HG03439 (cell line): ENCODE data around the gene TP53TG5.
"Not testable (repeated sequence)": the region's sequence is repeated elsewhere in the genome, so short reads cannot be mapped to it uniquely, and the experiment has no call there.

Source experiments
- ATAC-seq: cut with Tn5 transposase; IDR thresholded peaks from one replicate; pipeline ENCODE4 v1.9.1; 2021; ENCODE audit warnings: mild to moderate bottlenecking, moderate library complexity; ENCODE audit not compliant: unreplicated experiment

Gene TP53TG5

DNA sequence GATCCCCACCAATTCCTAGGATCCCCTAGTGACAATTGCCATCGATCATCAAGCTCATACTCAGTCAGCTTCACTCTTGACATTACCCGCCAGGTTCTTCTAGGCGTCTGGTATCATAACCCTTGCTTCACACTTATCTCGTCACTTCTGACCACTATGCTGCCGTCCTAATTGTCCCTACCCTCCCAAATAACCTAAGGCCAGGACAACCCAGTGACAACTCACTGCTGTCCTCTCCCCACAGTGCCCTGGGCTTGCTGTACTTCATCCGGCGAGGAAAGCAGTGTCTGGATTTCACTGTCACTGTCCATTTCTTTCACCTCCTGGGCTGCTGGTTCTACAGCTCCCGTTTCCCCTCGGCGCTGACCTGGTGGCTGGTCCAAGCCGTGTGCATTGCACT is 11.5 kb downstream of the TP53TG5 start:
- ATAC-seq, result no peak

DNA sequence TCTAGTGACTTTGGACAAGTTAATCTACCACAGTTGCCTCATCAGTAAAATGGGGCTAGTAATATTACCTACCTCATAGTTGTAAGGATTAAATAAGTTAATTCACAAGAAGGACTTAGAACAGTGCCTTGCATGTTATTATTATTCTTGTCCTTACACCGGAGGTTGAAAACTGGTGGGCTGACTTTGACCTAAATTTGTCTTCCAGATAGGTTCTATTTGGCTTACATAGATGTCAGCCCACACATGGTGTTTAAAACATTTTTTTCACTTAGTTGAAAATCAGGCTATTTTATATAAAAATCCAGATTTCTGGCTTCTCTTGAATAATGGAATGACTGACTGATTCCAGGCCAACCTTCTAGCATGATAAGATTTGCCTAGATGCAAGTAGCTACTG is 11.9 kb downstream of the TP53TG5 start:
- ATAC-seq, result no peak

- no peak for ATAC-seq
Measured at GRCh38 chr20:45365444-45365970, 12.6 kb downstream of the TP53TG5 start.

- no peak for ATAC-seq
Measured at GRCh38 chr20:45363611-45364492, 14.3 kb downstream of the TP53TG5 start.

DNA sequence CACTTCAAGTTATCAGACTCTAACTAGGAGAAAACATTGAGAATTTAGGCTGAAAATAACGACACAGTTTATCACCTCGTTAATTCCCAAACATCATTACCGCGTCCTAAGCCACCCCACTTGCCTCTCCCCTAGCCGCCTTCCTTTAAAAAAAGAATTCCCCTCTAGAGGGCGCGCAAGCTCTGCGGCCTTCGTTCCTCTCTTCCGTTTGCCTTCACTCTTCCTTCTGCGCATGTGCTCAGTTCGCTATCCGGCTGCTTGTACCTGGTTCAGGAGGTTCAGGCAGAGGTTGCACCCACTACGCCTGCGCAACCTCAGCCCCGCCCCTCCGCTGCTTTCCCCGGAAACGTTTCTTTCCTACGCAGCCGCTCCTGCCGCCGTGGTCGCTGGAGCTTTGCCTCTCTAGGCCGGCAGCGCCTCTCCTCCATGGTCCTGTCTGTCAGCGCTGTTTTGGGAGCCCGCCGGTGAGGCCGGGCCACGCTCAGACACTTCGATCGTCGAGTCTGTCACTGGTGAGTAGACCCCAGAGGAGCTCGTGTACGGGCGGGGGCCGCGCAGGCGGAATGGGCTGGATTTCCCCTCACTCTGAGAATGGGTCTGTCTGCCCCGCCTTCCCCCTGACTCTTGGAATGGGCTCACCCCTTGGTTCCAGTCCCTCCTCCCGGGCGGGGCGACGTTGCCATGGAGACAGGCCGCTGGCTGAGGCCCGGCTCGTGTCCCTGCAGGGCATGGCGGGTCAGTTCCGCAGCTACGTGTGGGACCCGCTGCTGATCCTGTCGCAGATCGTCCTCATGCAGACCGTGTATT is 15.1 kb downstream of the TP53TG5 start, which contains the start of gene SYS1:
SYS1 (plus strand) TSS at position 353 of the 807 bp plus-strand sequence; CDS start at position 729, 376 bp downstream.
- ATAC-seq, result peak; percentile 83

GRCh38 chr20:45361793-45362192 is 16.3 kb downstream of the TP53TG5 start:
- no peak for ATAC-seq

DNA sequence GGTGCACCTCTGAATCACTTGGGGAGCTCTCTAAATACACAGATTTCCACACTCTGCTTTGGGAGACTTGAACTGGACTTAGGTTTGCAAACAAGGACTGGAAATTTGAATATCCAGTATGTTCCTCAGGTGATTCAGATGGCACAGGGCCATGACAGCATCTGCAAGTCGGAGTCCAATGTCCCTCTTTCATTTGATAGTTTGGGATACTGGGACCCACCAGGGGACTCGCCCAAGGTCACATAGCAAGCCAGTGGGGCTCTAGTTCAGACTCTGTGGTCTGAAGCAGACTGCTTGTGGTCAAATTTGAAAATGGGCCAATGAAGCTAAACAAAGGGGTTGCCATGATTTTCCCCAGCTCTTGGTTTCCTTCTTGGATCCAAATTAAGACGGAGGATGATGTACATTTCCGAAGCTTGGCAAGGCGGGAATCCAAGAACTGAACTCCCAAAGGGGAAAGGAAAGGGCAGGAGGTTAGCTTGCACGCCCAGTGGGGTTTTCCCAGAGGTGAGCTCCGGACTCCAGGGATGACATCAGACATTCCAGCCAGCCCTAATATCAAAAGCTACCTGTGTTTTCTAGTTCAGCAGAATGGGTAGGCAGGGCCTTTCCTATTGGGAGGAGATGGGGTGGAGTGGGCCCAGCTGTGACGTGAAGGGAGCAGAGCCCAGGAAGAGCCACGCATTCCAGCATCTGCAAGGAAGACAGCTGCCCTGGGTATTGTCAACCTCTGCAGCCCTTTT is 18.5 kb downstream of the TP53TG5 start:
- ATAC-seq, result no peak

DNA sequence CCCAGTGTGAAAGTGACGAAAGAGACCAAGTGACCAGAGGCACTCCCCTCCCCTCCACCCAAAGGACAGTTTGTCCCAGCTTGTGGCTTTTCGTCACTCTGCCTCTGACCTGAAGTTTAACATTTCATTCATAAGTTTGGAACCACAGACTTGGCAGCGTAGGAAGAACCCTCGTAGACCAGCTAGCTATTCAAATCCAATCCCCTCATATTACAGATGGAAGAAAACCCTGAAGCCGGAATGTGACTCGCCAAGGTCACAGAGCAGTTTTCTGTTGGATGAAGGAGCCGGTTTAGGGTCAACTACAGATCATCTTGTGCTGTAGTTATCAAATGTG is 19.1 kb downstream of the TP53TG5 start:
- no peak for ATAC-seq

GRCh38 chr20:45358282-45359068 is 19.6 kb downstream of the TP53TG5 start:
- no peak for ATAC-seq

DNA sequence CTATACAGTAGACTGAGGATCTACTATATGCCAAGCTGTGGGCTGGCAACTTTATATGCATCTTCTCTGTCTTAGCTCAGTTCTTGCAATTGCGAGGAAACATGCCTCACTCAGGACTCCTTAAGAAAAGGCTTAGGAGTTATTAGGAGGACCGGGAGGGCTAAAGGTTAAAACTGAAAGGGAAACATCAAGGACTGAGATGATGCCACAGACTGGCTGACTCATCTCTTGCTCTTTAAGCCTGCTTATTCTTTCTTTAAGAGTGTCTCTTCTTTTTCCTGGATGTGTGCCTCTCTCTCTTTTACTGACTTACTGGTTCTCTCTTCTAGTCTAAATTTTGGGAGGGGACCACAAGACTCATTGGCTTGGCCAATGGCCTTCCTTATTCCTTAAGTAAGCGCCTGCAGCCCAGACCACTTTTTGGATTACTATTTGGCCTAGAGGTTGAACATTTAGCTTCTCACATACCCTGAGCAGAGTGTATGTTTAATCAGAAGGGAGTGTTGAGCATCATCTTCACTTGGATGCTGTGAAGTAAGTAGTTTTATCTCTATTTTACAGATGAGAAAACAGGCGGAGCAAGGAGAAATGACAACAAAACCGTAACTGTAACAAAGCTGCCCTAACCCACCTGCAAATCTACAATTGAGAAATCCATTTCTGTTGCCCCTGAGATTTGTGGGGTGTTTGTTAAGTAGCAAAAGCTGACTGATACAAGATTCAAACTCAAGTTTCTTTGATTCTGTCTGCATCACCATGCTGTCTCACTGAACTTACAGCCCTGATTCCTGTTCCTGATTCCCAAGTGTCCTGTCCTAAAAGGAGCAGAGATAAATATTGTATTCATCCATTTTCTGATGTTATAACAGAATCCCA is 22.7 kb downstream of the TP53TG5 start:
- no peak for ATAC-seq

DNA sequence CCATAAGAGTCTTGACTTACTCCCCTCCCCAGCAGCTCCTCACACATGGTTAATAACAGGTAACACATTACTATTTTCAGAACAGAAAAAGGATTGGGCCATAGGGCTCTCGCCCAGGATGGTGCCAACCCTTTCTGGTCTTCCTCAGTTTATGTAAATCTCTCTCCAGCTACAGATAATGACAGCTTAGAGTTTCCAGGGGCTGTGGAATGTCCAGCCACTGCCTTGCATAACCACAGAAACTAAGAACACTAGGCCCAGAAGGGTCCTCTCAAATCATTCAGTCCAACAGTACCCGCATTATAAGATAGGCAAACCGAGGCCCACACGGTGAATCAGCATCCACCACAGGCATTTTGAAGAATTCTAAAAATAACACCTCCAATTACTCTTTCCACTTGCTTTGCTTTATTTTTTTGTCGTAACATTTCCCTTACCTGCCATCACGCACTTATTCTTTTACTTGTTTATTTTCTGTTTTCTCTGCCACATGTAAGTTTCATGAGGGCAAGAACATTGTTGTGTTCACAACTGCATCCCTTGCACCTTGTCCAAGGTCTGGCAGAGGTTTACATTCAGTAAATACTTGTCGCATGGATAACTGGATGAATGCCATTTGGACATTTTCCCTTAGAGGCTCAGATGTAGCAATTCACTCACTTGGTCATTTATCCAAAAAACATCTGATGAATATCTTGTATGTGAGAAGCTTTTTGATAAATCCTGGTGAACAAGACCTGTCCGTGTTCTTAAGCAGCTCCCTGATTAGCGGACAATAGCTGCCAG is 23.5 kb downstream of the TP53TG5 start:
- no peak for ATAC-seq

GRCh38 chr20:45353746-45354145 is 24.4 kb downstream of the TP53TG5 start:
- ATAC-seq, result no peak

DNA sequence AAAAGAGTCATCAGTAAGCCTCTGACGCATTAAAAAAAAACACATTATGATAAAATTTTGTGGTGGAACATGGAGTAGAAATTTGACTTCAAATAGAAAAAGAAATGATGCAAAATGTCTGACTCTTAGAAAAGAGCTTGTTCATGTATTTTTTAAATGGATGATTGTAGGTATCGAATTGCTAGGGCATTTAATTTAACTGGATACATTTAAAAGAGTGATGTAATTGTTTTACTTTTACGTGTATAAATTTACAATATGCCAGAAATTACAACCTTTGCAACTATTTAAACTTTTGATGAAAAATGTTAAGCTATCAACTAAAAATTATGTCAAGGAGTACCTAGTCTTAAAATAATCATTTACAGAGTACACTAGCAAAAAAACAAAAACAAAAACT is 25.4 kb downstream of the TP53TG5 start:
- no peak for ATAC-seq

DNA sequence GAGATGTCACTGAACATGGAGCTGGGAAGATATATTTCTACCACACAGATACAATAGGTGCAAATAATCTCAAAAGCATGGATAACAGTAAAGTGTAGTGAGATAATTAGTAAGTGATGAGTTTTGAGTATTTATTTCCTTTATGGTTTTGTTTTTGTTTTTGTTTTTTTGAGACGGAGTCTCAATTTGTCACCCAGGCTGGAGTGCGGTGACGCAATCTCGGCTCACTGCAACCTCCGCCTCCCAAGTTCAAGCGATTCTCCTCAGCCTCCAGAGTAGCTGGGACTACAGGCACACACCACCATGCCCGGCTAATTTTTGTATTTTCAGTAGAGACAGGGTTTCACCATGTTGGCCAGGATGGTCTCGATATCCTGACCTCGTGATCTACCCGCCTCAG is 27.3 kb downstream of the TP53TG5 start:
- ATAC-seq, result not testable (repeated sequence)

- no peak for ATAC-seq
Measured at GRCh38 chr20:45350217-45350616, 27.9 kb downstream of the TP53TG5 start.

DNA sequence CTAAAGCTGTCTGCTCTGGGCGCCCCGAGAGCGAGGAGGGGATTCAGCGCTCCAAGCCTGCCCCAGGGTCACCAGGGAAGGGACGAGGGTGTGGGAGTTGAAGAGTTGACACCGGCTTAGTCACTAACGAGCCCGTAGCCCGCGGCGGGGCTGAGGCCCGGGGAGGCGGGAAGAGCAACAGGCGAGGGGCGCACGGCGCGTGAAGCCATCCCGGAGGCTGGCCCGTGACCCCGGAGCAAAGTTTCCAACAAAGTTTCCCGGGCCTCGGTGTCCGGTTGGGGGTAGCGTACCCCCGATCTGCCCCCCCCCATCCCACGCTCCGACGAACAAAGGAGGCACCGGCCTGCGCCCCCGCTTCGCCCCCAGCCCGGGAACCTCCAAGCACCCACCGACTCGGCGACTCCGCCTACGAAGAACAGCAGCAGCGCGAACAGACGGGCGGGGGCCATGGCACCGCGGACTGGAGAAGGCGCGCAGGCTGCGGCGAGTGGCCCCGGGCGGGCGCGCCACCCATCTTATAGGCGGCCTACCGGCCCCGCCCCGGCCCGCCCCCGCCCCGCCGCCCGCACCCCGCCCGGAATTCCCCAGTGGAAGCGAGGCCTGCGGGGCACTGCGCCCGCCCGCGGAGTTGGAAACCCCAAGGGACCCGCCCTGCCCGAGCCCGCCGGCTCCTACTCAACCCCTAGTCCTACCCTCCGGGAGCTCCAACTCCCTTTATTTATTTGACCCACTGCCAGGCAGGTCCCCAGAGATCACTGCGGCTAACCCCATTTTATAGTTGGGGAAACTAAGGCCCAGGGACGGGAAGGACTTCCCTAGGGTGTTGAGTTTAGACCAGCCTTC is 30.0 kb downstream of the TP53TG5 start, which contains the start of gene SDC4:
SDC4 (minus strand) TSS at position 489 of the 843 bp plus-strand sequence; CDS start at position 449, 40 bp downstream.
- no peak for ATAC-seq

DNA sequence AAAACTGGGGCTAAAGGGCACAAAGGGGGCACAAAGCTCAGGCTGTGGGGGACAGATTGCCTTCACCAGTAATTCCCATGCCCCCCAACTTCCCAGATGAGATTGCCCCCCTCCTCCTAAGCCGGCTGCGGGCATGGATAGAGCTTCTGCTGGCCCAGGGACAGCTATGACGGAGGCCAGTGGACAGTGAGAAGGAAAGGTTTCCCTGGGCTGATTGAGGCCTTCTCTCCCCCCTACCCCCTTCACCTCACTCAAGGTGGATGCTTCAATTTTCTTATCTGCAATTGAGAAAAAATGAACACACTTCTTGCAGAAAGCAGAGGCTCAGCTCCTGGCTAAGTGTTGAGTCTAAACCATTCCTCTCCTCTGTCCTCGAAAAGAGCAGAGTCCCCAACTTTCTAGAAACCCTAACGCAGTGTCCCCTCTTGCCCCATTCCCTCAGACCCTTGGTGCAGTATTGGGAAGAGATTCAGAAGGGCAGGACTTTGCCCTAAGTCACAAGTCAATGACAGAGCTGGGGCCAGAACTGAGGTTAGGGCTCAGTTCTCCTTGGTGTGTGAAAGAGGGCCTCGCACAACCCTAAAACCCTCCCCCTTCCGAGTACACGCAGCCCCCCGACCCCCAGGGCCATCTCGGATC is 30.7 kb downstream of the TP53TG5 start:
- no peak for ATAC-seq
